ENCODE results near the gene FRMD6.

DNA sequence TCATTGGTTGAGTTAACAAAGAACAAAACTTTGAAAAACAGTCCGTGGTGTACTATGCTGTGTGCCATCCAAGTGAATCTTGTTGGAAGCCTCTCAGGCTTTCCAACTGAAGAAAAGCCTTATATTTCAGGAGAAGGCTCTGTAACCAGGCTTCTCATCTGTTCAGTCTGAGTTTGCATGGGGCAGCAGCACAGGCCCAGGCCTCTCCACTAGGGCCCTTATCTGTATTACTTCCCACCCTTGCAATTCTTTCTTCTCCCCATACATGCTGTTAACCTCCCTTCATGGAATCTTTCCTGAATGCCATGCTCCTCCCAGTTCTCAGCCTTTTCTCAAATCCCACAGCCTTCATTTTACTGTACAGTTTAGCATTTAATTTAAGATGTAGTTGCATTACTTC, 28.3 kb downstream of the FRMD6 start:
- TF ChIP-seq, protein P1, sequence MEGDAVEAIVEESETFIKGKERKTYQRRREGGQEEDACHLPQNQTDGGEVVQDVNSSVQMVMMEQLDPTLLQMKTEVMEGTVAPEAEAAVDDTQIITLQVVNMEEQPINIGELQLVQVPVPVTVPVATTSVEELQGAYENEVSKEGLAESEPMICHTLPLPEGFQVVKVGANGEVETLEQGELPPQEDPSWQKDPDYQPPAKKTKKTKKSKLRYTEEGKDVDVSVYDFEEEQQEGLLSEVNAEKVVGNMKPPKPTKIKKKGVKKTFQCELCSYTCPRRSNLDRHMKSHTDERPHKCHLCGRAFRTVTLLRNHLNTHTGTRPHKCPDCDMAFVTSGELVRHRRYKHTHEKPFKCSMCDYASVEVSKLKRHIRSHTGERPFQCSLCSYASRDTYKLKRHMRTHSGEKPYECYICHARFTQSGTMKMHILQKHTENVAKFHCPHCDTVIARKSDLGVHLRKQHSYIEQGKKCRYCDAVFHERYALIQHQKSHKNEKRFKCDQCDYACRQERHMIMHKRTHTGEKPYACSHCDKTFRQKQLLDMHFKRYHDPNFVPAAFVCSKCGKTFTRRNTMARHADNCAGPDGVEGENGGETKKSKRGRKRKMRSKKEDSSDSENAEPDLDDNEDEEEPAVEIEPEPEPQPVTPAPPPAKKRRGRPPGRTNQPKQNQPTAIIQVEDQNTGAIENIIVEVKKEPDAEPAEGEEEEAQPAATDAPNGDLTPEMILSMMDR (IDR thresholded peaks at IDR 0.05): no peak
- TF ChIP-seq POLR2A (IDR thresholded peaks at IDR 0.05): no peak
